Glutamatergic neuron (in vitro differentiated cells): ENCODE results near the gene B3GAT1. TPM values are rescaled to one million over a fixed set of nuclear protein-coding genes. Genes with fewer than 3 reads are reported as not detected.

ENCODE experiments used
- DNase-seq: peaks from one replicate; pipeline ENCODE4 v3.0.0; 2022
- H3K27ac Mint-ChIP-seq: one replicate; pipeline ENCODE4 v1.8.0; 2020; ENCODE audit warnings: mild to moderate bottlenecking, mixed read lengths, inconsistent platforms; ENCODE audit not compliant: unreplicated experiment
- H3K27me3 Mint-ChIP-seq: one replicate; pipeline ENCODE4 v1.8.0; 2020; ENCODE audit warnings: mild to moderate bottlenecking, moderate library complexity, mixed read lengths, inconsistent platforms; ENCODE audit not compliant: unreplicated experiment
- H3K36me3 Mint-ChIP-seq: one replicate; pipeline ENCODE4 v1.8.0; 2020; ENCODE audit warnings: mild to moderate bottlenecking, mixed read lengths, inconsistent platforms; ENCODE audit not compliant: unreplicated experiment
- H3K4me1 Mint-ChIP-seq: one replicate; pipeline ENCODE4 v1.8.0; 2020; ENCODE audit warnings: mild to moderate bottlenecking, low read depth, mixed read lengths, inconsistent platforms; ENCODE audit not compliant: unreplicated experiment
- H3K4me3 Mint-ChIP-seq: one replicate; pipeline ENCODE4 v1.8.0; 2020; ENCODE audit warnings: mild to moderate bottlenecking, mixed read lengths, inconsistent platforms; ENCODE audit not compliant: unreplicated experiment
- H3K9me3 Mint-ChIP-seq: one replicate; pipeline ENCODE4 v1.8.0; 2020; ENCODE audit warnings: mild to moderate bottlenecking, moderate library complexity, mixed read lengths, inconsistent platforms; ENCODE audit not compliant: unreplicated experiment
- total RNA-seq: library from RNA; stranded (reverse); fragmentation: NEBNext Ultra II Directional; extraction: Animal tissue kit (Norgen Biotek cat#: 25700); gene quantifications from one replicate; pipeline ENCODE4 v1.2.1, GENCODE V29; 2021; ENCODE audit not compliant: unreplicated experiment
- TF ChIP-seq, protein P1 (sequence below): fragments of 200-600 bp; sonication (generic); IDR thresholded peaks from one replicate; pipeline ENCODE4 v1.5.0; 2021; ENCODE audit not compliant: partially characterized antibody, unreplicated experiment

Gene B3GAT1
- total RNA-seq, 1 donor from 2014 or later: 240 TPM

DNA sequence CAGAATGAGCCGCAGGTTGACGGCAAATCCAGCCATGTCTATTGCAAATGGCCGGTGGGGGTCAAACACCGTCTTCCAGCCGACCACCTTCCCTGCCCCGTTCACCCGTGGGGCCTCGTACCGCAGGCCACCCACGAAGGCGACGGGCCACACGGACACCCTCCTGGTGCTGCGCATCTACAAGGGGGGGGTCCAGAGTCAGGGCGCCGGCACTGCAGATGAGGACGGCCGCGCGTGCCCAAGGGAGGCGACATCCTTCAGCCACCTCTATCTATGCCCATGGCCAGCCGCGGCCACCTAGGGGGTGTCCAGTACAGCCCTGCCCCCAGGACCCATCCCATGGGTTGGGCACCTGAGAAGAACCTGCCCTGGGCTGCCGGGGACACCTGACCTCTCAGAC, 29.2 kb downstream of the B3GAT1 start:
- Mint-ChIP-seq H3K27ac (no peak overlapping the region), H3K4me1 (peaks cover 16% of the 10 kb centered on the region), H3K36me3 (peaks cover 6% of the 10 kb centered on the region), H3K27me3 (peaks cover 5% of the 10 kb centered on the region), H3K9me3 (peaks cover 8% of the 10 kb centered on the region), H3K4me3 (no peak overlapping the region)
- TF ChIP-seq, protein P1, sequence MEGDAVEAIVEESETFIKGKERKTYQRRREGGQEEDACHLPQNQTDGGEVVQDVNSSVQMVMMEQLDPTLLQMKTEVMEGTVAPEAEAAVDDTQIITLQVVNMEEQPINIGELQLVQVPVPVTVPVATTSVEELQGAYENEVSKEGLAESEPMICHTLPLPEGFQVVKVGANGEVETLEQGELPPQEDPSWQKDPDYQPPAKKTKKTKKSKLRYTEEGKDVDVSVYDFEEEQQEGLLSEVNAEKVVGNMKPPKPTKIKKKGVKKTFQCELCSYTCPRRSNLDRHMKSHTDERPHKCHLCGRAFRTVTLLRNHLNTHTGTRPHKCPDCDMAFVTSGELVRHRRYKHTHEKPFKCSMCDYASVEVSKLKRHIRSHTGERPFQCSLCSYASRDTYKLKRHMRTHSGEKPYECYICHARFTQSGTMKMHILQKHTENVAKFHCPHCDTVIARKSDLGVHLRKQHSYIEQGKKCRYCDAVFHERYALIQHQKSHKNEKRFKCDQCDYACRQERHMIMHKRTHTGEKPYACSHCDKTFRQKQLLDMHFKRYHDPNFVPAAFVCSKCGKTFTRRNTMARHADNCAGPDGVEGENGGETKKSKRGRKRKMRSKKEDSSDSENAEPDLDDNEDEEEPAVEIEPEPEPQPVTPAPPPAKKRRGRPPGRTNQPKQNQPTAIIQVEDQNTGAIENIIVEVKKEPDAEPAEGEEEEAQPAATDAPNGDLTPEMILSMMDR: no peak
- no peak for DNase-seq

DNA sequence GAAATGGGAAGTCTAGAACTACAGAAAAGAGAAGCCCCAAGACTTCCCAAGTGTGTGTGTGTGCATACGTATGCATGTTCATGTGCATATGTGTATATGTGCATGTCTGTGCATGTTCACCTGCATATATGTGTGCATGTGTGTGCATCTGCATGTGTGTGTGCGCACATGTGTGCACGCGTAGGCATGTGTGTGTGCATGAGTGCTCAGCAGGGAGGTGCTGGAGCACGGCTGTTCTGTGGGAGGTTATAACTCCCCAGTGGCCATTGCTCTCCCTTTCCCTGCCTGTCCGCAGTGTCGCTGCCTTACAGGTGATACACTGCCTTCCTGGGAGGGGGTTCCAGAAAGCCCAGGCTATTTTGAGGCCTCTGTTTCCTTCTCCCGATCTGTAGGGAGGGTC, 29.8 kb downstream of the B3GAT1 start:
- Mint-ChIP-seq H3K9me3 (peaks cover 11% of the 10 kb centered on the region), H3K4me3 (no peak overlapping the region), H3K4me1 (peaks cover 14% of the 10 kb centered on the region), H3K36me3 (peaks cover 6% of the 10 kb centered on the region), H3K27me3 (peaks cover 6% of the 10 kb centered on the region), H3K27ac (no peak overlapping the region)
- no peak for DNase-seq
- TF ChIP-seq, protein P1: no peak

DNA sequence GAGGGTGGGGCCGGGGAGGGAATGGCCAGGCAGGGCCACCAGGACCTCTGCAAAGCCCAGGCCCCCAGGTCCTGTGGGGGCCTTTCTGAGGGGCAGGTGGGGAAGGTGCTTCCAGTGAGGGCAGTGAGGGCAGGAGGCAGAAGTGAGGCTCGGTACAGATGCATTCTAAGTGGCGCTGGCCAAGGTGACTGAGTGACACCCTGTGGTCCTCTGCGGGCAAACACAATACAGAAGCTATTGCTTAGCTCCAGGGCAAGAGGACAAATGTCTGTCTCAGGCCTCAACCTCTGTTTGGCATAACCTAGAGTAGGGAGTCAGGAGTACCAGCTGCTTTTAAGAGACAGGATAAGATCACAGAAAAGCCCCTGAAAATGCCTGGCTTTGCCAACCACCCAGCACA, 31.3 kb downstream of the B3GAT1 start:
- Mint-ChIP-seq H3K4me1 (peaks cover under 1% of the 10 kb centered on the region), H3K27ac (no peak overlapping the region), H3K27me3 (peaks cover 7% of the 10 kb centered on the region), H3K4me3 (no peak overlapping the region), H3K9me3 (peaks cover 14% of the 10 kb centered on the region), H3K36me3 (peaks cover 6% of the 10 kb centered on the region)
- DNase-seq: no peak
- TF ChIP-seq, protein P1: no peak

DNA sequence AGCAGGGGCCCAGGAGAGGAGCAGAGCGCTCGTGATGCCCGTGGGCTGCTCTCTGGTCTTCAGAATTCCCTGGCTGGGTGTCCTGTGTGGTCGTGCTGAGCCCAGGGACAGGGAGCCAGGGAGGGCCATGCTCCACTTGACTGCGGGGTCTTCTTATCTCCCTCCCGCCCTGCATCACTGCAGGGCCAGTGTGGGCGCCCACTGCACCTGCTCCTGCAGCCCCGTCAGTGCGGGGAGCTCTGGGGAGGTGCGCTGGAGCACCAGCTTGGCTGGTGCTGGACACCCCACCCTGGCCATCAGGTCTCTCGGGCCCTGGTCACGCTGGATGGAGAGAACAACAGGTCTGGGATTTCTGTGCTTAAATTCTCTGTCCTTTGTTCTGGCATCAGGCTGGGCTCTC, 31.8 kb downstream of the B3GAT1 start:
- H3K36me3 Mint-ChIP-seq: peaks cover 6% of the 10 kb centered on the region
- no peak for DNase-seq
- TF ChIP-seq, protein P1: no peak
- H3K4me1 Mint-ChIP-seq: no peaks in the 10 kb centered on the region
- H3K4me3 Mint-ChIP-seq: no peak overlapping the region
- H3K9me3 Mint-ChIP-seq: peaks cover 14% of the 10 kb centered on the region
- H3K27ac Mint-ChIP-seq: no peak overlapping the region
- H3K27me3 Mint-ChIP-seq: peaks cover 4% of the 10 kb centered on the region

DNA sequence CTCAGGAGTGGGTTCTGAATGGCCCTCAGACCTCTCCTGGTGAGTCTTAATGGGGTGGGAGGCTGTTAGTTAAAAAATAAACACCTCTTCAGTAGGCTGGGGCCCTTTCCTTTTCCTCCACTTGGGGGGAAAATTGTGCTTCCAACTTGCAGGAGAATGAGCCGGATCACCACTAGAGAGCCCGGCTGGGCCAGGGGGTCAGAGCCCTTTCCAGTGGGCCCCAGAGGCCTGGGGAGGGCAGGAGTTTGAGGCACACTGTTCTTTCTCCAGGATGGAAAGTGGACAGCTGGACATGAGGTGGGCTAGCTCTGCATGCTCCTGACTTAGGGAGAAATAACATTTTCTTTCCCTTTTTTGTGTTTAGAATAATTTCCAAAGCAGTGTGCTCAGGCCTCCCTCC, 32.8 kb downstream of the B3GAT1 start:
- TF ChIP-seq, protein P1: no peak
- peaks cover 7% of the 10 kb centered on the region for H3K27me3 Mint-ChIP-seq
- H3K4me1 Mint-ChIP-seq: no peaks in the 10 kb centered on the region
- no peak overlapping the region for H3K4me3 Mint-ChIP-seq
- peaks cover 6% of the 10 kb centered on the region for H3K36me3 Mint-ChIP-seq
- no peak for DNase-seq
- H3K27ac Mint-ChIP-seq: no peak overlapping the region
- H3K9me3 Mint-ChIP-seq: peaks cover 17% of the 10 kb centered on the region
